HEK293T (cell line): ENCODE data around the gene MKI67.

Source experiments
- ARNT ChIP-seq: fragments of 450-650 bp; IDR thresholded peaks from 2 replicates; pipeline ENCODE4 v1.6.1; 2017; ENCODE audit warnings: mild to moderate bottlenecking
- FOXK2 ChIP-seq: fragments of 450-650 bp; IDR thresholded peaks from 2 replicates; pipeline ENCODE4 v1.6.1; 2016; ENCODE audit warnings: mild to moderate bottlenecking
- FOXM1 ChIP-seq: fragments of 450-650 bp; IDR thresholded peaks from 2 replicates; pipeline ENCODE4 v1.6.1; 2017; ENCODE audit warnings: mild to moderate bottlenecking, borderline replicate concordance
- L3MBTL2 ChIP-seq: fragments of 450-650 bp; conservative IDR thresholded peaks from 2 replicates; pipeline ENCODE4 v1.6.1; 2016; ENCODE audit warnings: mild to moderate bottlenecking
- LEF1 ChIP-seq: fragments of 450-650 bp; IDR thresholded peaks from 2 replicates; pipeline ENCODE4 v1.6.1; 2017; ENCODE audit warnings: mild to moderate bottlenecking, borderline replicate concordance
- NFRKB ChIP-seq: fragments of 450-650 bp; IDR thresholded peaks from 2 replicates; pipeline ENCODE4 v1.6.1; 2016; ENCODE audit warnings: mild to moderate bottlenecking, moderate library complexity
- SP1 ChIP-seq: fragments of 450-650 bp; IDR thresholded peaks from 2 replicates; pipeline ENCODE4 v1.6.1; 2017
- ZNF384 ChIP-seq: fragments of 450-650 bp; IDR thresholded peaks from 2 replicates; pipeline ENCODE4 v1.6.1; 2016

- TF ChIP-seq ZNF384 (no peak), SP1 (no peak), FOXK2 (no peak), LEF1 (no peak), ARNT (no peak), FOXM1 (no peak), L3MBTL2 (no peak), NFRKB (no peak)
Measured at GRCh38 chr10:128060341-128061250, 65.6 kb downstream of the MKI67 start.
